HG03135 (cell line): Measurements from ENCODE around the gene RHOXF1.
"Not testable (repeated sequence)": the region's sequence is repeated elsewhere in the genome, so short reads cannot be mapped to it uniquely, and the experiment has no call there.

ENCODE experiments used
- ATAC-seq: cut with Tn5 transposase; IDR thresholded peaks from one replicate; pipeline ENCODE4 v1.9.1; 2021; ENCODE audit warnings: mild to moderate bottlenecking, moderate library complexity; ENCODE audit not compliant: unreplicated experiment

The RHOXF1 gene

DNA sequence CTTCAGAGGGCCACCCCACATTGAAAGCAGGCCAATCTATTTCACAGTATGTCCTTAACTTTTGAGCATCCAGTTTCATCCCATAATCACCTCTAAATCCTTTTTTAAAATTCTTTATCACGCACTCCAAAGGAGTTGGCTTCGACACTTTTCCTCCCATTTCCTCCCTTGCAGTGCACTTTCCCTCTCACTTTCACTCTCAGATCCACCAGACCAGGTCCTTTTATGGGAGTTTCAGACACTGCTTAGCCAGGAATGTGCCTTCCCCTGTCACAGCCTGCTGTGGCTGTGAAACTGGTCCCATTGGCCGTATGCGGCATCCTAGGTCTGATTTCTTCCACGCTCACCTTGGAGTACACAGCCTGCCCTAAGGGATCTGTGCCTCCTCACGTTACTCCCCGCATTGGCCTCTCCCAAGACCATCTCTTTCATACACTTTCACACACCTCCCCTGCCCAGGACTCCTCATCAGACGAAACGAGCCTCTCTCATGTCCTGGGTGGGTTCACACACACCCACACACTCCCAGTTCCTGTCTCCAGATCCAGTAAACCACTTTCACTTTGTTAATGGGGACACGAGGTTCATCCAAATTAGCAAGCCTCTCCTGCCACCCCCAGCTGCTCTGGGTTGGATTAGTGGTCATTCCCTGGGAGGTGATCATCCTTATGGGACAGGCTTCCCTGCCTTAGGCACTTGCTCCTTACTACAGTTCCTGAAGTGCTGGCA, 28.3 kb downstream of the RHOXF1 start:
- no peak for ATAC-seq

DNA sequence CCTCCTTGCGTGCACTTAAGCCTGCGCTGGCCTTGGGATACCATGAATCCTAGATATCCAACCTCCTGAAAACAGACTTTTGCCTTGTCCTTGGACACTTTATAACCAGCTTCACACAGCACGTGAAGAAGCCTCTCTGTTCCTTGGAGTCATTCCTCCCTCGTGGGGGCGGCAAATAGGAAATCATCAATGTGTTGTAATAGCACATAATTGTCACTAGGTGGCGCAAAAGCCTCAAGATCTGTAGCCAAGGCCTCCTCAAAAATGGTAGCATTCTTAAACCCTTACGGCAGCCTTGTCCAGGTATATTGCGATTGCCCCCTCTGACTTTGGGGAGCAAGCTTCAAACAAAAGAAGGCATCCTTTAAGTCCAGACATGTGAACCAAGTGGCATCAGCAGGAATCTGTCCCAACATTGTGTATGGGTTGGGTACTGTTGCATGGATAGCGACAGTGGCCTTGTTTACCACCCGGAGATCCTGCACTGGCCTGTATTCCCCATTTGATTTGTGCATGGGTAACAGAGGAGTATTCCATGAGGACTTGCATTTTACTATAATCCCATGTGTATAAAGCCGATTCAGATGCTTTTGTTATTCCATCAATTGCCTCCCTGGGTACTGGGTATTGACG, 30.0 kb downstream of the RHOXF1 start:
- ATAC-seq, result not testable (repeated sequence)

DNA sequence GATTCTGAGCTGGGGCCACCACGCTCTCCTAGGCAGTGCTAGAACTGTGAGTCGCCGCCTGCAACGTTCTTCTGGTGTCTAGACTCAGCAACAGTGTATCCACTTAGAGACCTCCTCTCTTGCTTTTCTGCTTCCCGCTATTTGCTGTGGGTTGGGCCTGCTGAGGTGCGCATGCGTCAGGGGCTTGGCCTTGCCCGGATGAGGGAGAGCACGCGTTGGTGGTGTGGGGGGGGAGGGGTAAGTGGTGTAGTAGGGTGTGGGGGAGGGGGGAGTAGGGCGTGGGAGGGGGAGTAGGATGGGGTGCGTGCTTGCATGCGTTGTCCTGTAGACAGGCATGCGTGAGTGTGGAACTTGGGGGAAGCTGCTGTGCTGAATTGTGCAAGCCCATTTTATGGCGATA, 38.1 kb downstream of the RHOXF1 start, which contains the start of gene RHOXF2B:
Gene RHOXF2B, minus strand, starts transcription at position 101 of the 400 bp plus-strand sequence. CDS start 138 bp downstream, outside the sequence.
- ATAC-seq, result not testable (repeated sequence)

DNA sequence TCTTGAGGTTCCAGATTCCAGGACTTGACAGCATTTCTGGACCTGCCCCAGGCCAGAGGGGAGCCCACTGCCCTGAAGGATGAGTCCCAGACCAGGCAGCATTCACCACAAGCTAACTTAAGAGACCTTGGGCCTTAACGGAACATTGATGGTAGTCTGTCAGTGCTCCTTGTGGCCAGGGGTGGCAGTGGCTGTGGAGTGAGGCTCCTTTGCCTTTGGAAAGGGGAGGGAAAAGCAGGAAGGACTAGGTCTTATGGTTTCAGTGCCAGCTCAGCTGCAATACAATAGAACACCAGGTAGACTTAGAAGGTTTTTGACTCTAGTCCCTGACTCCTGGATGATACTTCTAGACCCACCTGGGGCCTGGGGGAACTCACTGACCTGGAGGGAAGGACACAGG, 49.5 kb downstream of the RHOXF1 start:
- not testable (repeated sequence) for ATAC-seq
